IPS-NIHi11 (cell line): ENCODE results near the gene MTA3.
A peak's percentile ranks its signal among the peaks of the same experiment; 100 is the strongest.

ENCODE experiments used
- DNase-seq: peaks from one replicate; pipeline ENCODE4 v3.0.0; 2012; ENCODE audit warnings: mixed read lengths, low spot score

The MTA3 gene

DNA sequence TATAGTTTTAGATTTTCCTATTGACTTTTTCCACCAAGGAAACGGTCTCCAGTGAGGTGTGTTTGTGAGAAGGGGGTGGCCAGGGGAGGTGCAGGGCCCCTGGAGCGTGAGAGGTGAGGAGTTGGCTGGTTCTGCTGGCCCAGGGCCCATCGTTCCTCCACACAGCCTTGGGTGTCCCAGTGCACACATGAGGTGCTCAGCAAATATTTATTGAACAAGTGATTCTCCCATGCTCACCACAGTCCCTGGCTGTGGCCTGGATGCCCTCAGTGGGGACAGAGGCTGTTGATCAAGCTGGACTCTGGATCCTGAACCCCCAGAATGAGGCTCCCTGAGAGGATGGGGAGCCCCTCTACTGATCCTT is 219.0 kb downstream of the MTA3 start:
- no peak for DNase-seq

GRCh38 chr2:42787788-42788477 is 219.5 kb downstream of the MTA3 start:
- no peak for DNase-seq

GRCh38 chr2:42788478-42788793 is 220.0 kb downstream of the MTA3 start:
- no peak for DNase-seq

DNA sequence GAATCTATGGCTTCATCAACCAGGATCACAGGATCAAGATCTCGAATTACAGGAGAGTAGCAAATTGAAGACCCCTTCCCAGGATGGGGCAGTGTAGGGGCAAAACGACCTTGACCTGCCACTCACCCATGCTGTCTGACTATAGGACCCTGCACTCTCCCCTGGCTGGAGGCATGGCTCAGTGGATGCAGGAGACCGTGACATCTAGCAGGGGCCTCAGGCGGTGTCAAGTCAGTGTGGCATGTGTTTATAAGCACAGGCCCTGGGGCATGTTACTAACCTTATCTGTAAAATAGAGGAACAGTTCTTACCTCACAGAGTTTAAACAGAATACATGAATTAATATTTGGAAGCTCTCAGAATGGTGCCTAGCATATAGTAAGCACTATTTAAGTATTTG is 220.4 kb downstream of the MTA3 start:
- no peak for DNase-seq

DNA sequence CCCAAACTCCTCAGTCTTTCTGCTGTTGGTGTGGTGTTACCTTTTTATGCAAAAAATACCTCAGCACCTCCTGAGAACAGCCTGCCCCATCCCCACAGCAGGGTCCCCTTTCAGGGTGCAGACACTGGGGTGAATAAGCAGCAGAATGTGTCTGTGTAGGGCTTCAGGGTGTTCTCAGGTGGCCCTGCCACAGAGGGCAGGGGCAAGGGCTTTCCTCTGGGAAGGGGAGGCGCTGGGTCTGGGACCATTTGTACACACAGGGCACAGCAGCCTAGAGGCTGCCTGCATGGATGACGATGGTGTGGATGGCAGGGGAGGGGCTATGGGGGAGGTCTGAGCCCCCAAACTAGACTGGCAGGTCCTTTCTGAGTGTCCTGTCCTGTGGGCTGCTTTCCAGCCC is 221.3 kb downstream of the MTA3 start:
- DNase-seq: no peak

GRCh38 chr2:42791606-42792005 is 223.2 kb downstream of the MTA3 start:
- DNase-seq: no peak

- DNase-seq: no peak
Observed at GRCh38 chr2:42792087-42792582, 223.7 kb downstream of the MTA3 start.

DNA sequence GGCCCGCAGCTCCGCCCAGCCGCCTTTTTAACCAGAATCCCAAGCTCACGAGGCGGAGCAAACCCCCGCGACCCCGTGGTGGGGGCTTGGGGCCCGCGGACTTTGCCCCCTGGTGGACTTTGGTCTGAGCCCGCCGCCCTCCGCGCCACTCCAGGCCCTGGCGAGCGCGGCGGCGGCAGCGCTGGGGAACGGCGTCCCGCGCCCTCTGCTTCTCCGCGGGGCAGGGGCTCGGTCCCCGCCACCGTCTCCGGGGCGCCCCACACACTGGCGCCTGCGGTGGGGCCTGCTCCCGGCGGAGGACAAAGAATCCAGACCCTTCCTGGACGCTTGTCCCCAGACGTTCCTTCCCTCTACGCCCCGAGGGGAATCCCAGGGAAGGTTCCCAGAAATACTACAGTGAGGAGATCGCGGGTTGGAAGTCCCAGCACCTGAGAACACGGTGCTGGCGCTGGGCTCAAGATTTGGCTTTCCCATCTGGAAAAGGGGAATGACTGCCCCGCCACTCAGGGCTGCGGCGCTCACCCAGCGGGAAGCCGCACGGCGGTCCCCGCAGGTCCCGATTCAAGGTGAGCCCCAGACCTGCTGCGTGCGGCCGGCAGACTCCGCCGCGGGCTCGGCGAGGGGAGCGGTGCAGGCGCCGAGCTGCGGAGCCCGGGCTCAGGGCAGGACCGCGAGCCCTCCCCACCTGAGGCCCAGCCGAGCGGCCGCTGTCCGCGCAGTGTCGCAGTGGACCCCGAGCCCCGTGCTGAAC is 224.3 kb downstream of the MTA3 start, which contains the start of gene HAAO:
Gene HAAO (minus strand): TSS at position 1 of the 751 bp plus-strand sequence. CDS start 47 bp downstream, outside the sequence.
- peak; percentile 82 for DNase-seq

GRCh38 chr2:42793334-42794270 is 225.2 kb downstream of the MTA3 start:
- peak; percentile 39 for DNase-seq

DNA sequence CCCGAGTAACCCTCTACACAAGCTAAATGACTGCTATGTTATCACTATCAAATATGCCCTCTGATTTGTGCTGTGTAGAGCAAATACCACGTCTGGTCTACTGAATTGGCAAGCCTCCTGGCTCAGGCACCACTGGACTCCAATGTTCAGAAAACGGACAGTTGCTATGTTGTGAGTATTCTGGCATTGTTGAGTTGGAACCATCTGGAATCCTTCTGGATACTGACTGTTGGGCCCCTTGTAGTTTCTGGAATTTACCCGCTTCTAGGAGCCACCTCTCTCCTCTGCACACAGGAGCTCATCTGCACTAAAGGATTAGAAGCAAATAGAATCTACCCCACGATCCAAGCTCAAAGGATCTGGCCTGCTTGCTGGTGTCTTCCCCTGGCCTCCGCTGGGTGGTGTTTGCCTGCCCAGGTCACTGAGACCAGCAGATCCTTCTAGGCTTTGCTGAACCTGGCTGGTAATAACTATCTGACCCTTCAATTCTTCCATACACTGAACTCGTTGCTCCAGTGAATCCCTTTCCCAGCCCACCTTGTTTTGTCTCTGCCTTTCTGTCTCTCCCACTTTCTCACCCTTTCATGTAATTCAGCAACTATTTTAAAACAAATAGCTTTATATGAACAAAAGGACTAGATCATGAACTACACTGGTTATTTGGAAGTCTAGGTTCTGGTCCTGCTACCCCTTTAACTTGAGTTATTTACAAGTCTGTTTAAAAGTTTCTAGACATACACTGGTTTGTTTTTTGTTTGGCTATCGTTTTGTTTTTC is 226.0 kb downstream of the MTA3 start:
- DNase-seq: peak; percentile 64

DNA sequence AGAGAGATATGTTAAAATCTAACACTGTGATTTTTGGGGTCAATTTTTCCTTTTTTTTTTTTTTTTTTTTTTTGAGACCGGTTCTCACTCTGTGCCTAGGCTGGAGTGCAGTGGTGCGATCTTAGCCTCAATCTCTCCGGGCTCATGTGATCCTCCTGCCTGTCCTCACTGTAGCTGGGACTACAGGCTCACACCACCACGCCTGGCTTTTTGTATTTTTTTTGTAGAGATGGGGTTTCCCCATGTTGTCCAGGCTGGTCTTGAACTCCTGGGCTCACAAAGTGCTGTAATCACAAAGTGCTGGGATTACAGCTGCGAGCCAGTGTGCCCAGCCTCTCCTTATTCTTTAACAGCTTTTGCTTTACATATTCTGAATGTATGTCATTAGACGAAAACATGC is 226.8 kb downstream of the MTA3 start:
- no peak for DNase-seq

DNA sequence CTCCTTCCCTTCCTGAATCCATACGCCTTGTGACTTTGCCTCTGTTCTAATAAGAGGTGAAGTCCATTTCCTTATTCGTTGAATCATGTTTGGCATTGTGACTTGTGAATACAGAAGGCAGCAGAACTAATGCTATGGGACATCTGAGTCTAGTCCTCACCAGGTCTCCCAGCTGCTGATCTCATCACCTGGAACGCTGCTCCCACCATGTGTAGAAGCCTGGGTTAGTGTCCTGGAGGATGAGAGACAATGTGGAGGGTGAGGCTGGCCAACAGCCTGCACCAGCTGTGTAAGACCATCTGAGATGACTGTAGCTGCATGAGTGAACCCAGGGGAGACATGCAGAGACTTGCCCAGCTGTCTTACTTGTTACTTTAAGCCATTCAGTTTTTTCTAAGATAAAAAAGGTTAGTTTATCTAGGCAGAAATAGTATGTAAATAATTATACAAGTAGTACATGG is 227.4 kb downstream of the MTA3 start:
- DNase-seq: no peak

GRCh38 chr2:42796427-42797248 is 228.2 kb downstream of the MTA3 start:
- no peak for DNase-seq

GRCh38 chr2:42797281-42797680 is 228.8 kb downstream of the MTA3 start:
- no peak for DNase-seq

DNA sequence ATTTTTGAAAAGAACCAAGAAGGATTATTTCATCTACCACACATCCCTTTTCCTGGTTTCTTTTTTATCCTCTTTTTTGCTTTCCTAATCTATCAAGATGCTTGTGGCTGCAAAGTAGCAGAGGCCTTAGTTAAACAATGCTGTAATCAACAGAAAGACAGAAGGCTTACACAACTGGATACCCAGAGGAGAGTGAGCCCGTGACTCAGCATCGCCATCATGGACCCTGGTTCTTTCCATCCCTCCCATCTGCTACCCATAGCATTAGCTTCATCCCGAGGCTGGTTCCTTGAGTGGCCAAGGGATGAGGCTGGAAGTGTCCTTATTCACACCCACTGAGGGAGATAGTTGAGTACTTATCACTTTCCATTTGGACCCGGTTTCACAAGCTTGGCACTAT is 231.4 kb downstream of the MTA3 start:
- DNase-seq: no peak

- no peak for DNase-seq
Observed at GRCh38 chr2:42800461-42800962, 232.1 kb downstream of the MTA3 start.

DNA sequence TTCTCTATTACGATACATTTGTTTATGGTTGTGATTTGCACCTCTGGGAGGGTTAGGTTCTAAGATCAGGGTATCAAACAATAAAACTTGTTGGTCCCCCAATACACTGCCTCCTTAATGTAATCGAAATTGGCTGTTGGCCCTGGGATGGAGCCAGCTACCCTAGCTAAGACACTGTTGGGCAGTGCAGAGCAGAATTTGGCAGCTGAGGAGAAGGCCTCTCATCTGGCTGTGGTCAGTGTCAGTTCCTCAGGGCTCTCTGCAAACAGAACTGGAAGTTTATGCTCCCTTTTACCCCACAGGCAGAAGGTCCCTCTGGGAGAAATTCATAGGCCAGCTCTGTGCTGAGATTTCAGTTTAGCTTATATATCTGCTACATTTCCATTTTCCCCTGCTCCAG is 232.5 kb downstream of the MTA3 start:
- no peak for DNase-seq

DNA sequence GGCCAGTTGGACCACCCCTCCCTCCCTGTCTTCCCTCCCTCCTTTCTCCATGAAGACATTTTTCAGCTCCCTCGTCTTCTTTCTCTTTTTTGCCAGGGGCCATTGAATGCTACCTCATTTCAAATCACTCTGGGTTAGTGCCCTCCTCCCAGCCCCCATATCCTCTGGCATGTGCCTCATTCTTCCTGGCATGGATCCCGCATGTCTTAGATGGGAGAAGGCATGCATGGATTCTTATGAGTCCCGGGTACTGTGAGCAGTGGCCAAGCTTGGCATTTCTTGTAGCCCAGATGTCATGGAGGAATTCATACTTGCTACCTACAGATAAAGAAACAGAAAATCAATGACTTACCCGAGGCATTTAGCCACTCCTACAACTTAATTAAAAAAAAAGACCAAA is 232.9 kb downstream of the MTA3 start:
- no peak for DNase-seq

DNA sequence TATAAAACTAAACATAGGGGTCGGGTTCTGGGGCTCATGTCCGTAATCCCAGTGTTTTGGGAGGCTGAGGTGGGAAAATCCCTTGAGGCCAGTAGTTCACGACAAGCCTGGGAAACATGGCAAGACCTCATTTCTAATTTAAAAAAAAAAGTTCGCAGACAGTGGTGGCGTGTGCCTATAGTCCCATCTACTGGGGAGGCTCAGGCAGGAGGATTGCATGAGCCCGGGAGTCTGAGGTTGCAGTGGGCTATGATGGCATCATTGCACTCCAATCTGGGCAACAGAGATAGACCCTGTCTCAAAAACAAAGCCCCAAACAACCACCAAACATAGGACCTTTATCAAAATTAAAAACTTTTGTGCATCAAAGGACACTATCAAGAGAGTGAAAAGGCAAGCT is 233.7 kb downstream of the MTA3 start:
- no peak for DNase-seq

GRCh38 chr2:42804338-42804737 is 235.9 kb downstream of the MTA3 start:
- DNase-seq: no peak

GRCh38 chr2:42804891-42805290 is 236.5 kb downstream of the MTA3 start:
- no peak for DNase-seq
